Astrocyte of the spinal cord (primary cell): ENCODE data around the gene CYP2A13.
"Not testable (repeated sequence)": the region's sequence is repeated elsewhere in the genome, so short reads cannot be mapped to it uniquely, and the experiment has no call there.

ENCODE experiments used
- DNase-seq: peaks from one replicate; pipeline ENCODE4 v3.0.0; 2011; ENCODE audit warnings: low read depth, low spot score
- H3K4me3 ChIP-seq: 2 replicates; pipeline ENCODE4 v1.5.1; 2011; ENCODE audit warnings: low read depth, mild to moderate bottlenecking, low read length, moderate library complexity
- CTCF ChIP-seq: IDR thresholded peaks from 2 replicates; pipeline ENCODE4 v1.5.1; 2012; ENCODE audit warnings: low read depth, mild to moderate bottlenecking, low read length, inconsistent platforms
- in situ Hi-C: cut with HindIII; loops from 2 replicates; pipeline ENCODE4 v1.10.0; 2017; ENCODE audit warnings: low sequenced_read_pairs

Gene CYP2A13

GRCh38 chr19:41083516-41083915, 4.7 kb upstream of the CYP2A13 start:
- H3K4me3 ChIP-seq = no peak overlapping the region
- in situ Hi-C loops = no loop called here
- DNase-seq = no peak
- no peak for TF ChIP-seq CTCF

DNA sequence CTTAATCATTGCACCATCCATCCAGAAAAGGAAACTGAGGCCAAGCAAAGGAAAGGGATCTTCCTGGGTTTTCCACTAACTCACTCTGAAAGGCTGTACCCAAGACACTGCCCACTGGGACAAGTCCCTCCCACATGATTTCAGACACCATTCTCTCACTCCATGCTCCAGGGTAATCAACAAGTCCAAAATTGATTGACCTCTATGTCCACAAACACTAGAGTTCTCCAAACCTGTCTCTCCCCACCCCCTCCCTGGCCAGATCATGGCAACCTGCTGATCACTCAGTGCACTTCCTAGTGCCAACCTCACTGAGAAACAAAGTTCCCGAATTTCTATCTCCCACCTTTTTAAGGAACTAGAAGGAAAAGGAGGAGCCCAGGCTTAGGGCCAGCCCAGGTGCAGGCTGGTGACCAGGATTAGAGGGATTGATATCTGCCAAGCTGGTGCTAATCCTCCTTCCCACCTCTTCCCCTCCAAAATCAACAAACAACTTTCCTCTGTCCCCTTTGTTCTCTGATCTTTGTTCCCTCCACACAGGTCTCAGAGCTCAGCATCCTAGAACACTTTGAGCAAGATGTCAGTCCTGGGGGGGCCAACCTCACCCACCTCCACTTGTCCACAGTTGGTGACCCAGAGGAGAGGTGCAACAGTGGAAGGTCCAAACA, 2.4 kb upstream of the CYP2A13 start:
- TF ChIP-seq CTCF = no peak
- no peak for DNase-seq
- in situ Hi-C loops = no loop called here

GRCh38 chr19:41089959-41090358, 1.7 kb downstream of the CYP2A13 start:
- TF ChIP-seq CTCF = no peak
- in situ Hi-C loops = no loop called here
- DNase-seq = no peak
- H3K4me3 ChIP-seq = no peak overlapping the region

More for the DNA sequence above, 2.4 kb upstream of the CYP2A13 start:
- no peak overlapping the region for H3K4me3 ChIP-seq

DNA sequence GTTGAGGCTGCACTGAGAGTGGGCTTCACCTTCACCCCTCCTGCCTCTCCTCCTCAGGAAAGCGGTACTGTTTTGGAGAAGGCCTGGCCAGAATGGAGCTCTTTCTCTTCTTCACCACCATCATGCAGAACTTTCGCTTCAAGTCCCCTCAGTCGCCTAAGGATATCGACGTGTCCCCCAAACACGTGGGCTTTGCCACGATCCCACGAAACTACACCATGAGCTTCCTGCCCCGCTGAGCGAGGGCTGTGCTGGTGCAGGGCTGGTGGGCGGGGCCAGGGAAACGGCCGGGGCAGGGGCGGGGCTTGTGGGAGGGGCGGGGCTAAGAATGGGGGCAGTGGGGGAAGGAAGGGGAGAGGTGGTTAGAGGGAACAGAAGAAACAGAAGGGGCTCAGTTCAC, 7.5 kb downstream of the CYP2A13 start:
- TF ChIP-seq CTCF = no peak
- H3K4me3 ChIP-seq = no peak overlapping the region
- in situ Hi-C loops = no loop called here
- no peak for DNase-seq

GRCh38 chr19:41096353-41096752, 8.1 kb downstream of the CYP2A13 start:
- in situ Hi-C loops = no loop called here
- TF ChIP-seq CTCF = no peak
- H3K4me3 ChIP-seq = no peak overlapping the region
- DNase-seq = no peak

- TF ChIP-seq CTCF = no peak
- no peak overlapping the region for H3K4me3 ChIP-seq
- DNase-seq = no peak
- in situ Hi-C loops = no loop called here
These were observed 9.1 kb downstream of the CYP2A13 start for GRCh38 chr19:41097302-41097701.

- DNase-seq = no peak
- H3K4me3 ChIP-seq = no peak overlapping the region
- TF ChIP-seq CTCF = no peak
- in situ Hi-C loops = no loop called here
These were observed 10.5 kb downstream of the CYP2A13 start for GRCh38 chr19:41098762-41099161.

DNA sequence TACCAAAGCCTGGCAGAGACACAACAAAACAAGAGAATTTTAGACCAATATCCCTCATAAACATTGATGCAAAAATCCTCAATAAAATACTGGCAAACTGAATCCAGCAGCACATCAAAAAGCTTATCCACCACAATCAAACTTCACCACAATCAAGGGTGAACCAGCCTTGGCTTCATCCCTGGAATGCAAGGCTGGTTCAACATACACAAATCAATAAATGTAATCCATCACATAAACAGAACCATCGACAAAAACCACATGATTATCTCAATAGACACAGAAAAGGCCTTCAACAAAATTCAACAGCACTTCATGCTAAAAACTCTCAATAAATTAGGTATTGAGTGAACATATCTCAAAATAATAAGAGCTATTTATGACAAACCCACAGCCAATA, 14.0 kb downstream of the CYP2A13 start:
- in situ Hi-C loops, DNase-seq: not testable (repeated sequence)

More for the DNA sequence above, 14.0 kb downstream of the CYP2A13 start:
- not testable (repeated sequence) for H3K4me3 ChIP-seq
